Hematopoietic multipotent progenitor cell treated with erythropoietin and hydrocortisone succinate and interleukin-3 and kit ligand, for 15 days (in vitro differentiated cells): ENCODE data around the gene ATXN1.

Experiments used
- DNase-seq: peaks from one replicate; pipeline ENCODE4 v3.0.0-alpha.2; 2015; ENCODE audit warnings: low spot score

Gene ATXN1

DNA sequence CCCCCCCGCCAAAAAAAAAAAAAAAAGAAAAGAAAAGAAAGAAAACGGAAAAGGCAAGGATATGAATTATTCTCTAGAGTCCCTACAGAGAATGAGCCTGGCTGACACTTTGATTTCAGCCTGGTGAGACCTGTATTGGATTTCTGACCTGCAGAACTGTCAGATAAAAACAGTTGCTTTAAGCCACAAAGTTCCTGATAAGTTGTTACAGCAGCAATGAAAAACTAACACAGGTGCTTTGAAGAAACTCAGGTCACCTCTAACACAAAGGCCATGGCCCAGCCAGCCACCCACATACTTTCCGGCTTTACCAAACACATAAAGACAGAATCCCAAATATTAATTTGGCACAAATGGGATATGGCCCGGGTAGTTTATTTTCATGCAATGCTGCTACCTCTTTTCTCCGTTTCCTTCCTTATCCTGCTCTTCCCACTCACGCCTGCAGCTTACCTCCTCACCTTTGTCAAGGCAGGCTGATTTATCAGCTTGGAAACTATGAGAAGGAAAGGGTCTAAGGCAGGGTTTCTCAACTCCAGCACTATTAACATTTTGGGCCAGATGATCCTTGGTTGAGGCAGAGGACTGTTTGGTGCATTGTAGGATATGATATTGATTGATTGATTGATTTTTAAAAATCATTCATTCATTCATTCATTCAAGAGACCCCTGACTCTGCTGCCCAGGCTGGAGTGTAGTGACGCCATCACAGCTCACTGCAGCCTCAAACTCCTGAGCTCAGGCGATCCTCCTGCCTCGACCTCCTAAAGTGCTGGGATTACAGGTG lies 88.1 kb downstream of the ATXN1 start:
- DNase-seq, result no peak

GRCh38 chr6:16671302-16672289 lies 89.7 kb downstream of the ATXN1 start:
- DNase-seq, result no peak

DNA sequence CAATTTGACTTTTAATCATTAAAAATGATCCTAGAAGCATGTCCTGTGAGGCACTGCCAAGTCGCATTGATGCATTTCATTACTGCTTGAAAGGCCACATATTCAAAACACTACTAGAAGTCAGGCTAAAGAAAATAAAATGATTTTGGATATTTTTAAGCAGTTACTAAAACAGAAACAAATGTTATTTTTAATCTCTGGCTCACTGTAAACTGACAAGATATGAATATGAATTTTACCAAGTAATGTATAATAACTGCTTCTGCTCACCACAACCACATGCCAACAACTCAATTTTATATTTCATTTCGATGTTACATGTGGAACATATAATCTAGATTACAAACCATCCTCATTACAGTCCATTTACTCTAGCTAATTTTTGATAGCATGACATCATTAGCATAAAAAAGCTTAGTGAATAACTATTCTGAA lies 90.6 kb downstream of the ATXN1 start:
- no peak for DNase-seq

DNA sequence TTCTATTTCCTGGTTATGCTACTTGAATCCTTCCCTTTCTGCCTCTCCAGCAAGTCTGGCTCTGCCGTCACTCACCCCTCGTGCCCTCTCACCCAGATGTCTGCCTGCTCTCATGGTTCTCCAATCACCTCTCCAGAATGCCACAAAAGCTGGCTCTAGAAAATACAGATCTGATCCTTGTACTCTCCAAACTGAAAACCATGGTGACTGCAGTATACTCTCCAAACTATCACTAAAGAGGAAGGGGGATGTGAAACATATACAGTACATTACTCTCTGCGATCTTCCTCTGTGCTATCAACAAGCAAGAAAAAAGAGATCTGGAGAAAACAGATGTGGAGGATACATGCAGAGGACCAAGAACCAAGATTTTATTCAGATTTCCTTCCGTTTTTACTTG lies 91.1 kb downstream of the ATXN1 start:
- DNase-seq, result no peak

- no peak for DNase-seq
Observed at GRCh38 chr6:16669227-16669626, 92.0 kb downstream of the ATXN1 start.

GRCh38 chr6:16667509-16667908 lies 93.8 kb downstream of the ATXN1 start:
- no peak for DNase-seq

GRCh38 chr6:16665992-16666391 lies 95.3 kb downstream of the ATXN1 start:
- no peak for DNase-seq

DNA sequence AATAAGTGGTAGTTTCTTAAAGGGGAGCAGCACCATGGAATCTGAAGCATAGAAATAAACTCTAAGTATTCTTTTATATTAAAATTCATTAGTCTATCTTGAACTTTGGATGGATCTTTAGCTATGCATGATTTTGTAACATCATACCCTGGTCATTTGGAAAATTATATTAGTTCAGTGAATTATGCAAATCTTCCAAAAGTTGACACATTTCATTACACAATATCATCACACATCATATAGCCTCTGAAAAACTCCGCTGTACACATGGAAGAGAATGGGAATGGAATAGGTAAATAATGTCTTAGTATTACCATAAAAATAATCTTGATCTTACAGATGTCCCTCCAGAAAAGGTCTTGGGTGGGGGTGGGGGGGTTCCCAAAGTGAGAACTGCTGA lies 96.1 kb downstream of the ATXN1 start:
- DNase-seq, result no peak

GRCh38 chr6:16663901-16664300 lies 97.4 kb downstream of the ATXN1 start:
- no peak for DNase-seq

- DNase-seq, result no peak
Observed at GRCh38 chr6:16660157-16660497, 101.1 kb downstream of the ATXN1 start.

DNA sequence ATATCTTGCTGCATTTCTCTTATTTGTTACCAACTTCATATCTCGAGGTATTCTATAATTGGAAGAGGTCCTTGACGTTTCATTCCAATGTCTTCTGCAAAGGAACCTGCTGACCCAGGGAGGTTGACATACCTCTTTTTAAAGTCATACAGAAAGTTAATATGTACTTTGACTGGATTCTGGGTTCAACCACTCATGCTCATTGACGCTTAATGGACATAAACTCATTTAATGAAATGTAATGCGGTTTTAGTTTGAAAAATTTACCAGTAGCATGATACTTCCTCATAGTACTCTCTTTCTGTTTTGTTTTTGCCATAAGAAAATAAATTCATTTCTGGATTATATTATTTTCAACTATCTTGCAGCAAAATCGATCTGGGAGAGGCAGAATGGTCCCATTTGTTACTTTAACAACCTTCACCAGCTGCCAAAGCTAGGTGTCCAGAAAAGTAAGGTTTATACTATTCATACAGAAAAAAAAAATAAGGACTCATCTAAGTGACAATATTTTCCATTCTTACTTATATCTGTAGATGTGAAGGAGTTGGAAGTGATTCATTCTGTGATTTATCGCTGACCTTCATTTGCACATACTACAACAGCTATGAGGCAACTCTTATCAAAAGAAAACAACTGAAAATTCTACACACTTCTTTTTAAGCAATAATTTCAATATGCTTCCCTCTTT lies 101.6 kb downstream of the ATXN1 start:
- no peak for DNase-seq

DNA sequence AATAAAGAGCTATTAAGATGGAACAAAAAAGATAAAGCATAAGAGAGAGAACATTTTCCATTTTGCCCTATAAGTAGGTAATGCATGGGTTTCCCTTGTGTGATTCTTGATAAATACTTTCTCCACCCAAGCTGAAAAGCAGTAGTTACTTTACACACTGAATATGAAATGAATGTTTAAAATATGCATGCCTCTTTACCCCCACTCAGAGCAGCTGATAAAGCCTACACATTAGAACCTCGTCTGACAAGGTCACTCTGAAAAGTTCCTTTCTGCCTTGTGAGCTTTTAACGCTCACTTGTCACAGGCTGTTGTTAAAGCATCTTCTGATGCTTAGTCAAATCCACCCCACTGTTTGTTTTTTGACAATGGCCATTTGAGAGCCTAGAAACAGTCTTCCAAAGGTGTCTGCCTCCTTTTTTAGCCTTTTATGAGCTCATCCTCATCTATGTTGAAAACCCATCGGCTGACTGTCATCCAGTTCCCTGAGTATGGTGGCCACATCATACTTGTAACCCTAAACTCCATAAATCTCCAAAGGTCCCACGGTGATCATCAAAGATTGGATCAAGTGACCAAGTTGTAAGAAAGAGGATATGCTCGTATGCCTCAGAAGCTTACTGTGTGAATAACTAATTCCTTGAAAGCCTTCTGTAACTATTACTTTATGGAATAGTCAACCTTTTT lies 102.8 kb downstream of the ATXN1 start:
- DNase-seq, result no peak

- no peak for DNase-seq
Observed at GRCh38 chr6:16657768-16658167, 103.5 kb downstream of the ATXN1 start.

GRCh38 chr6:16656451-16656850 lies 104.8 kb downstream of the ATXN1 start:
- DNase-seq, result no peak

GRCh38 chr6:16654701-16655100 lies 106.6 kb downstream of the ATXN1 start:
- no peak for DNase-seq

DNA sequence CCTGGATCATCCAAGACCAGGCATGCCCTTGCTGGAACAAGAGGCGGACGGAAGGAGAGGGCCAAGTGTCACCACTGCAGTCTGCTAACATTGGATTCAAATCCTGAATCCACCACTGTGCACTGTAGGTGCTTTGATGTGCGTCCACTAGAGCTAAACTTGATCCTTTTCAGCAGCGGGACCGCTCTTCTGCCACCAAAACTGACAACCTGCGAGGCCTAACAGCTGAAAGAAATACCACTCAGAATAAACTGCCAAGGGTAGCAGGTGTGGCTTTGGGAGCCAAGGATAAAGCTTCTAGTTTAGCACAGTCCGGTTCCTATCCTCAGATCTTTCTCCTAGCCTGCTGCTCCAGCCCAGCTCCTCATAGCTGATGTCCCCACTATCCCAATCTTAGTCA lies 108.0 kb downstream of the ATXN1 start:
- DNase-seq, result no peak

DNA sequence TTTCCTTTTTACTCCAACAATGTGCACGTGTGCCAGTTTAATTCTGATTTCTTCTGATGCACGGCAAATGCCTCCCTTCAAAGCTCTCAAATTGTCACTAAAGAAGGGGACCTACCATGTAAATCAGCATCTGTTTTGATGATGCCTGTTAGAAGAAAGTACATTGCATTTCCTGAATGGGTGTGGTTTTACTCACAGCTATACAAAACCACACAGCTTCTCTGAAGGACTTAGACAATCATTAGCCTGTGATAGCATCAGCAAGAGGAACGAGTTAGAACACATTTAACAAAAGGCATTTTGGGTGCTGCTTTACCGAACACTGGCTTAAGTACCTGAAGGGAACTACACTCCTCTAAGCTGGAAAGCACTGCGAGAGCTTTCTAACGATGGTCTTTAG lies 109.4 kb downstream of the ATXN1 start:
- no peak for DNase-seq

- DNase-seq, result no peak
Observed at GRCh38 chr6:16649890-16650289, 111.4 kb downstream of the ATXN1 start.

- DNase-seq, result no peak
Observed at GRCh38 chr6:16649241-16649640, 112.0 kb downstream of the ATXN1 start.

DNA sequence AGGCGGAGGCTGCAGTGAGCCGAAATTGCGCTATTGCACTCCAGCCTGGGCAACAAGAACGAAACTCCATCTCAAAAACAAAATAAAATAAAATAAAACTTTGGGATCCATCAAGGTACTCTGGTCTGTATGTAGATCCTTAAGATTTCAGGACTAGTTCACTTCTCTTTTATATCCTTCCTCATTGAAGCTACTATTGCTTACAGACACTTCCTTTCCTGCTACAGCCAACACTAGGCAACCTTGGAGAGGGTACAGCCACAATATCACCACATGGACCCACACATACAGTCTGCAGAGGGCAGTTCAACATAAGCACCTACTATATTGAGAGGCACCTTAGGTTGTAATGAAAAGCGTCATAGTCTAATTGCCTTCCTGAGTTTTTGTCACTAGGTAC lies 113.3 kb downstream of the ATXN1 start:
- DNase-seq, result no peak

DNA sequence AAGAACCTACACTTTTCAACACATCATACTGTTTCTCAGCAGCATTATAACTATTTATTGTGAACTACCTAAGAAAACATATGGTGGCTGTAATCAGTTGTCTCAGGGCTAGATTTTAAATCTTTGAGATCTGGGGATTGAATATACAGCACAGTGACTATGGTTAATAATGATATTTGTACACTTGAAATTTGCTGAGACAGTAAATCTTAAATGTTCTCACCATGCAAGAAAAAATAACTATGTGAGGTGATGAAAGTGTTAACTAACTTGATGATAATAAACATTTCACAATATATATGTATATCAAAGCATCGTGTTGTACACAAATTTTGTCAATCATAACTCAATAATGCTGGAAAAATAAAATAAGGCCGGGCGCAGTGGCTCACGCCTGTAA lies 113.8 kb downstream of the ATXN1 start:
- DNase-seq, result no peak
